CD4-positive, alpha-beta T cell (primary cell): ENCODE data around the gene FBXL15. TPM values are rescaled to one million over a fixed set of nuclear protein-coding genes. Genes with fewer than 3 reads are reported as not detected.

ENCODE experiments used
- ATAC-seq: fragments of 200-7000 bp; cut with Tn5 transposase; one replicate; pipeline ENCODE4 v1.10.0; 2022; ENCODE audit warnings: mild to moderate bottlenecking; ENCODE audit not compliant: poor library complexity
- CTCF ChIA-PET: fragments of 350-600 bp; sonication (Branson Sonifier 250); formaldehyde crosslinking; loops from one replicate; lab custom pipeline; 2021; ENCODE audit warnings: antibody characterized with exemption, inconsistent platforms; lab: Charles Lee
- POLR2A ChIA-PET: fragments of 350-600 bp; sonication (Branson Sonifier 250); formaldehyde crosslinking; loops from one replicate; lab custom pipeline; 2021; ENCODE audit warnings: antibody characterized with exemption, inconsistent platforms; lab: Charles Lee
- DNase-seq, 14 experiments: peaks; one replicate each; pipeline ENCODE4 v3.0.0-alpha.2; 2013 to 2020; ENCODE audit warnings: mixed read lengths in 2 of 14
- H3K27ac ChIP-seq, 2 donors: one replicate each; pipeline versions ENCODE4 v1.5.1 to v1.7.0; 2013; ENCODE audit warnings: low read length in 2 of 2, low read depth in 1 of 2, mild to moderate bottlenecking in 1 of 2
- H3K27me3 ChIP-seq, 2 experiments: 1 replicate in 1 of 2; 2 replicates in 1 of 2; pipeline versions ENCODE4 v1.6.1 to v1.7.0; 2013; ENCODE audit warnings: low read length in 2 of 2, control low read depth in 1 of 2, mild to moderate bottlenecking in 1 of 2, moderate library complexity in 1 of 2; ENCODE audit not compliant: insufficient read depth in 2 of 2, control insufficient read depth in 1 of 2
- H3K36me3 ChIP-seq: one replicate; pipeline ENCODE4 v1.6.1; 2013; ENCODE audit warnings: low read length, control low read depth; ENCODE audit not compliant: insufficient read depth
- H3K4me1 ChIP-seq: one replicate; pipeline ENCODE4 v1.6.1; 2013; ENCODE audit warnings: low read length, control low read depth; ENCODE audit not compliant: insufficient read depth
- H3K4me3 ChIP-seq: one replicate; pipeline ENCODE4 v1.5.1; 2013; ENCODE audit warnings: mild to moderate bottlenecking, low read length, moderate library complexity
- H3K9me3 ChIP-seq, 2 experiments: 1 replicate in 1 of 2; 2 replicates in 1 of 2; pipeline versions ENCODE4 v1.6.1 to v1.7.0; 2013; ENCODE audit warnings: low read length in 2 of 2, mild to moderate bottlenecking in 2 of 2, control low read depth in 1 of 2, moderate library complexity in 1 of 2; ENCODE audit not compliant: control insufficient read depth in 1 of 2, insufficient read depth in 1 of 2
- H3K27ac Mint-ChIP-seq: one replicate; pipeline ENCODE4 v1.8.0; 2020; ENCODE audit warnings: mixed read lengths
- H3K27me3 Mint-ChIP-seq: one replicate; pipeline ENCODE4 v1.8.0; 2021; ENCODE audit warnings: mixed read lengths
- H3K36me3 Mint-ChIP-seq: one replicate; pipeline ENCODE4 v1.8.0; 2021; ENCODE audit warnings: low read depth, mixed read lengths
- H3K4me1 Mint-ChIP-seq: one replicate; pipeline ENCODE4 v1.8.0; 2021; ENCODE audit warnings: low read depth, mixed read lengths
- H3K4me3 Mint-ChIP-seq: one replicate; pipeline ENCODE4 v1.8.0; 2020; ENCODE audit warnings: mild to moderate bottlenecking, mixed read lengths
- H3K9me3 Mint-ChIP-seq: one replicate; pipeline ENCODE4 v1.8.0; 2020; ENCODE audit warnings: mixed read lengths
- CTCF ChIP-seq: fragments of 200-600 bp; IDR thresholded peaks from one replicate; pipeline ENCODE4 v1.8.0; 2022; ENCODE audit warnings: antibody characterized with exemption, mild to moderate bottlenecking
- intact Hi-C, 2 experiments: fragments of 100-400 bp; cut with DNase I in 1 of 2; cut with micrococcal nuclease in 1 of 2; formaldehyde crosslinking; loops; one replicate each; pipeline versions ENCODE4 v1.15.1 to v1.9.0; 2023 to 2025; cut with DNase I, micrococcal nuclease
- total RNA-seq, 174 experiments: library from RNA in 2 of 174; stranded (reverse) in 2 of 174; gene quantifications; one replicate each; pipeline ENCODE4 v1.2.3 and lab custom pipeline; 2021 to 2026

The FBXL15 gene
- total RNA-seq, 2 experiments from 2014 or later: 10.2 to 10.4 TPM

- H3K27me3 Mint-ChIP-seq: no peaks in the 10 kb centered on the region
- H3K36me3 Mint-ChIP-seq: peaks cover 67% of the 10 kb centered on the region
Measured at GRCh38 chr10:102398172-102399020, 22.2 kb upstream of the FBXL15 start.

GRCh38 chr10:102399217-102400021 is 21.2 kb upstream of the FBXL15 start:
- peak overlapping the region; percentile 43 for H3K4me3 ChIP-seq

More at GRCh38 chr10:102398172-102399020, 22.2 kb upstream of the FBXL15 start:
- intact Hi-C loops: loop anchor here (1.0 to 10.0 kb wide), 6 partner anchors 12 to 346 kb away; partner anchors contain the start of genes GBF1 (in 1 of the 2), TRIM8 (in 1 of the 2) and WBP1L (in 1 of the 2)
- H3K4me1 ChIP-seq: peaks cover 66% of the 10 kb centered on the region
- Mint-ChIP-seq H3K4me1 (peaks cover 49% of the 10 kb centered on the region), H3K4me3 (peak overlapping the region; percentile 92), H3K27ac (peak overlapping the region; percentile 100), H3K9me3 (no peaks in the 10 kb centered on the region)
- H3K4me3 ChIP-seq: peak overlapping the region; percentile 43
- H3K9me3 ChIP-seq: no peaks in the 10 kb centered on the region
- ChIA-PET POLR2A (interaction anchor here (0.7 to 4.1 kb wide), 8 partner anchors 11 to 246 kb away, joined by 3 to 34 read pairs (median 10); partner anchors contain the start of genes C10orf95, FBXL15 and NOLC1), CTCF (interaction anchor here (0.7 to 2.4 kb wide), 10 partner anchors 14 to 180 kb away, joined by 3 to 14 read pairs (median 5); partner anchors contain the start of genes ACTR1A, FBXL15 and SUFU)
- H3K27me3 ChIP-seq: no peaks in the 10 kb centered on the region
- H3K27ac ChIP-seq: peak overlapping the region; percentile 64 to 88
- ATAC-seq: no peak
- DNase-seq: peak in 3 of 14 experiments; percentile 10 to 44 (median 20)
- no peak for TF ChIP-seq CTCF
- peaks cover 57% of the 10 kb centered on the region for H3K36me3 ChIP-seq

More at GRCh38 chr10:102399217-102400021, 21.2 kb upstream of the FBXL15 start:
- H3K36me3 ChIP-seq: peaks cover 57% of the 10 kb centered on the region
- Mint-ChIP-seq H3K27me3 (no peaks in the 10 kb centered on the region), H3K4me3 (peak overlapping the region; percentile 92), H3K36me3 (peaks cover 68% of the 10 kb centered on the region), H3K4me1 (peaks cover 44% of the 10 kb centered on the region), H3K27ac (peak overlapping the region; percentile 100), H3K9me3 (no peaks in the 10 kb centered on the region)
- DNase-seq (peak; percentile 80 to 96 (median 86)), ATAC-seq (peak; percentile 52)
- intact Hi-C loops: loop anchor here (1.0 to 10.0 kb wide), 6 partner anchors 11 to 345 kb away; partner anchors contain the start of genes GBF1 (in 1 of the 2), TRIM8 (in 1 of the 2) and WBP1L (in 1 of the 2)
- H3K27ac ChIP-seq: peak overlapping the region; percentile 64 to 88
- peak; percentile 99 for TF ChIP-seq CTCF
- ChIA-PET POLR2A (interaction anchor here (0.7 to 4.1 kb wide), 10 partner anchors 10 to 247 kb away, joined by 3 to 34 read pairs (median 5); partner anchors contain the start of genes C10orf95, FBXL15 and NOLC1), CTCF (interaction anchor here (0.6 to 2.4 kb wide), 21 partner anchors 8 to 179 kb away, joined by 3 to 14 read pairs (median 5); partner anchors contain the start of genes ACTR1A, CUEDC2, FBXL15 and SUFU)
- no peaks in the 10 kb centered on the region for H3K9me3 ChIP-seq
- H3K4me1 ChIP-seq: peaks cover 64% of the 10 kb centered on the region
- no peaks in the 10 kb centered on the region for H3K27me3 ChIP-seq
